ENCODE measurements around the gene SLC35E4.

The SLC35E4 gene

GRCh38 chr22:30694640-30695350 lies 59.2 kb downstream of the SLC35E4 start, which contains the start of gene OSBP2:
OSBP2 (plus strand) TSS chr22:30694874; CDS start chr22:30694910, 36 bp downstream.
- DNase-seq = peak; percentile 48

GRCh38 chr22:30695351-30695851 lies 59.8 kb downstream of the SLC35E4 start:
- no peak for DNase-seq

DNA sequence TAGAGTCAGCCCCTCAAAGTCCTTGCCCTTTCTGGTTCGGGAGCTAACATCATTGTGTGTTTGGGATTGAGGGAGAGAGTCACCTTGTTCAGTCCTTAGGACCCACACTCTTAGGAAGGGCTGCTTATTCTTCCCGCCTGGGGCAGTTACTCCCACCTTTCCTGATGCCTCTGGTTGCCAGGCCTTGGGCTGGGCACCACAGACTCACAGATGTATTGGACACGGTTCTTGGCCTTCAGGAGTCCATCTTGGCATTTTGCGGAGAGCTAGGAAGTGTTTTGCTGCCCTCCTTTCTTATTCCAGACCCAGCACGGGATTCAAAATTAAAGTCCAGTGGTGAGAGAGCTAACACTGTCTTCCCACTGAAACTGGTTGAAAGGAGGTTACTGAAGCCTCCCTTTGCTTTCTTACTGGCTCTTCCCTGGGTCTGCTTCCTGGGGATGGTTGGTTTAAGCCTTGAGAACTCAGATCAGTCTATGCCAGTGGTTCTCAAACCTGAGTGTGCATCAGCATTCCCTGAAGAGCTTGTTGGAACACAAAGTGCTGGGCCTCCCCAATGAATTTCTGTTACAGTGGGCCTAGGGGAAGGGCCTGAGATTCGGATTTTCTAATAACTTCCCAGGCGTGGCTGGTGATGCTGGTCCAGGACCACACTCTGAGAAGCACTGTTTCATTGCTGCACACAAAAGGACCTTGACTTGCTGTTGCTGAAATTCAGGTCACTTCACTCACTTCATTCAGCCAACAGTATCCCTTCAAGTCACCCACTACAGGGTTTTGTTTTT lies 60.5 kb downstream of the SLC35E4 start:
- no peak for DNase-seq

Data from NCI-H1092 treated with DMSO at 0.1 percent for 48 hours (cell line).